Uterus (tissue), 4 donors: ENCODE data around the gene PLD6. TPM values are rescaled to one million over a fixed set of nuclear protein-coding genes. Genes with fewer than 3 reads are reported as not detected.

Source experiments
- DNase-seq, 2 donors: peaks; one replicate each; pipeline ENCODE4 v3.0.0-alpha.2; 2019 to 2020
- H3K27ac ChIP-seq, 2 donors: fragments of 200-600 bp; sonication (generic); 1 replicate in 1 of 2; 2 replicates in 1 of 2; pipeline ENCODE4 v1.5.1; 2016 to 2018
- H3K27me3 ChIP-seq, 2 donors: fragments of 200-600 bp; sonication (generic); one replicate each; pipeline ENCODE4 v1.5.1; 2018 to 2019; ENCODE audit warnings: control low read depth in 1 of 2
- H3K36me3 ChIP-seq, 2 donors: fragments of 200-600 bp; sonication (generic); one replicate each; pipeline ENCODE4 v1.5.1; 2019; ENCODE audit warnings: control low read depth in 1 of 2
- H3K4me1 ChIP-seq, 2 donors: fragments of 200-600 bp; sonication (generic); one replicate each; pipeline ENCODE4 v1.5.1; 2018 to 2019; ENCODE audit warnings: control low read depth in 1 of 2
- H3K4me3 ChIP-seq, 2 donors: fragments of 200-600 bp; sonication (generic); 1 replicate in 1 of 2; 2 replicates in 1 of 2; pipeline ENCODE4 v1.5.1; 2018 to 2019; ENCODE audit warnings: mild to moderate bottlenecking in 1 of 2
- H3K9me3 ChIP-seq, 2 donors: fragments of 200-600 bp; sonication (generic); one replicate each; pipeline ENCODE4 v1.5.1; 2019; ENCODE audit warnings: control low read depth in 1 of 2
- CTCF ChIP-seq, 4 experiments: fragments of 200-600 bp in 2 of 4; fragments of 450-650 bp in 2 of 4; sonication (generic) in 2 of 4; IDR thresholded peaks; one replicate each; pipeline ENCODE4 v1.5.1; 2016 to 2019; ENCODE audit warnings: antibody characterized with exemption in 4 of 4, mild to moderate bottlenecking in 2 of 4, moderate library complexity in 1 of 4
- POLR2A ChIP-seq, 2 donors: fragments of 450-650 bp; IDR thresholded peaks; one replicate each; pipeline ENCODE4 v1.6.1; 2016; ENCODE audit warnings: antibody characterized with exemption in 2 of 2, mild to moderate bottlenecking in 1 of 2, moderate library complexity in 1 of 2
- intact Hi-C: fragments of 100-400 bp; cut with DNase I; formaldehyde crosslinking; loops from one replicate; pipeline ENCODE4 v1.15.1; 2023; ENCODE audit warnings: low total_unique reads
- total RNA-seq, 4 donors: library from RNA; depleted of rRNA in 3 of 4; stranded (reverse); fragments of >200 nt in 3 of 4; gene quantifications; one replicate each; pipeline versions ENCODE4 v1.1.0 to v1.2.4, GENCODE V29; 2014 to 2023
- donor health status: DM: yes; HTN: yes; CAD: no.

Gene PLD6
- total RNA-seq, 4 donors from 2014 or later, result 0.77 to 8.1 (median 5.0) TPM

- Histone ChIP-seq H3K9me3 (no peaks in the 10 kb centered on the region), H3K36me3 (no peaks in the 10 kb centered on the region), H3K4me3 (no peak overlapping the region), H3K27me3 (no peaks in the 10 kb centered on the region), H3K27ac (no peak overlapping the region), H3K4me1 (no peaks in the 10 kb centered on the region)
- DNase-seq, result no peak
- intact Hi-C loops, result no loop called here
- TF ChIP-seq POLR2A (IDR thresholded peaks at IDR 0.05) (no peak), CTCF (IDR thresholded peaks at IDR 0.05) (no peak)
Measured at GRCh38 chr17:17220529-17220928, 14.4 kb upstream of the PLD6 start.

GRCh38 chr17:17217995-17218394, 11.9 kb upstream of the PLD6 start:
- TF ChIP-seq POLR2A (IDR thresholded peaks at IDR 0.05), result no peak
- no peak for TF ChIP-seq CTCF (IDR thresholded peaks at IDR 0.05)
- H3K27me3 ChIP-seq, result no peaks in the 10 kb centered on the region
- no peaks in the 10 kb centered on the region for H3K4me1 ChIP-seq
- intact Hi-C loops, result no loop called here
- no peaks in the 10 kb centered on the region for H3K9me3 ChIP-seq
- H3K4me3 ChIP-seq, result no peak overlapping the region
- H3K36me3 ChIP-seq, result no peaks in the 10 kb centered on the region
- no peak overlapping the region for H3K27ac ChIP-seq
- no peak for DNase-seq

- intact Hi-C loops, result no loop called here
- TF ChIP-seq CTCF (IDR thresholded peaks at IDR 0.05), result no peak
- no peak for TF ChIP-seq POLR2A (IDR thresholded peaks at IDR 0.05)
- H3K4me1 ChIP-seq, result no peaks in the 10 kb centered on the region
- H3K36me3 ChIP-seq, result no peaks in the 10 kb centered on the region
- H3K9me3 ChIP-seq, result no peaks in the 10 kb centered on the region
- DNase-seq, result no peak
- no peak overlapping the region for H3K4me3 ChIP-seq
- H3K27ac ChIP-seq, result no peak overlapping the region
- no peaks in the 10 kb centered on the region for H3K27me3 ChIP-seq
Measured at GRCh38 chr17:17216776-17217175, 10.6 kb upstream of the PLD6 start.

- TF ChIP-seq POLR2A (IDR thresholded peaks at IDR 0.05), result no peak
- no peak for TF ChIP-seq CTCF (IDR thresholded peaks at IDR 0.05)
- intact Hi-C loops, result no loop called here
- H3K36me3 ChIP-seq, result no peaks in the 10 kb centered on the region
- DNase-seq, result no peak
- no peaks in the 10 kb centered on the region for H3K9me3 ChIP-seq
- no peak overlapping the region for H3K27ac ChIP-seq
- no peaks in the 10 kb centered on the region for H3K4me1 ChIP-seq
- no peak overlapping the region for H3K4me3 ChIP-seq
- H3K27me3 ChIP-seq, result no peaks in the 10 kb centered on the region
Measured at GRCh38 chr17:17216236-17216635, 10.1 kb upstream of the PLD6 start.

GRCh38 chr17:17215575-17215974, 9.4 kb upstream of the PLD6 start:
- no peaks in the 10 kb centered on the region for H3K4me1 ChIP-seq
- no peak overlapping the region for H3K27ac ChIP-seq
- DNase-seq, result no peak
- H3K27me3 ChIP-seq, result no peaks in the 10 kb centered on the region
- H3K4me3 ChIP-seq, result no peak overlapping the region
- intact Hi-C loops, result no loop called here
- TF ChIP-seq CTCF (IDR thresholded peaks at IDR 0.05) (no peak), POLR2A (IDR thresholded peaks at IDR 0.05) (no peak)
- H3K9me3 ChIP-seq, result no peaks in the 10 kb centered on the region
- no peaks in the 10 kb centered on the region for H3K36me3 ChIP-seq
